NCI-H748 (cell line): ENCODE results near the gene DGKI.

Experiments
- DNase-seq: peaks from one replicate; lab custom pipeline; 2025; ENCODE audit not compliant: unreplicated experiment; lab: John Stamatoyannopoulos, UW

The DGKI gene

GRCh38 chr7:137439829-137440825, 406.6 kb downstream of the DGKI start:
- DNase-seq: peak; percentile 11

GRCh38 chr7:137434946-137435345, 411.8 kb downstream of the DGKI start:
- peak; percentile 38 for DNase-seq

- peak; percentile 43 for DNase-seq
These were observed 412.2 kb downstream of the DGKI start for GRCh38 chr7:137434530-137434929.

- no peak for DNase-seq
These were observed 423.5 kb downstream of the DGKI start for GRCh38 chr7:137423321-137423720.

- DNase-seq: no peak
These were observed 425.4 kb downstream of the DGKI start for GRCh38 chr7:137421366-137421765.

- DNase-seq: no peak
These were observed 427.9 kb downstream of the DGKI start for GRCh38 chr7:137418841-137419240.

- no peak for DNase-seq
These were observed 429.3 kb downstream of the DGKI start for GRCh38 chr7:137417464-137417863.

- DNase-seq: no peak
These were observed 432.9 kb downstream of the DGKI start for GRCh38 chr7:137413901-137414300.

- DNase-seq: no peak
These were observed 435.3 kb downstream of the DGKI start for GRCh38 chr7:137411446-137411845.

GRCh38 chr7:137408126-137408525, 438.6 kb downstream of the DGKI start:
- no peak for DNase-seq

GRCh38 chr7:137407078-137407477, 439.7 kb downstream of the DGKI start:
- DNase-seq: no peak

- no peak for DNase-seq
These were observed 442.0 kb downstream of the DGKI start for GRCh38 chr7:137404660-137405317.

- no peak for DNase-seq
These were observed 443.4 kb downstream of the DGKI start for GRCh38 chr7:137403353-137403695.

GRCh38 chr7:137402536-137403352, 444.0 kb downstream of the DGKI start:
- DNase-seq: no peak

GRCh38 chr7:137399827-137400823, 446.6 kb downstream of the DGKI start:
- DNase-seq: no peak

- no peak for DNase-seq
These were observed 450.7 kb downstream of the DGKI start for GRCh38 chr7:137396051-137396450.

GRCh38 chr7:137395420-137395819, 451.4 kb downstream of the DGKI start:
- peak; percentile 82 for DNase-seq

GRCh38 chr7:137393570-137393969, 453.2 kb downstream of the DGKI start:
- DNase-seq: no peak

GRCh38 chr7:137390076-137390475, 456.7 kb downstream of the DGKI start:
- DNase-seq: peak; percentile 91

GRCh38 chr7:137388916-137389315, 457.9 kb downstream of the DGKI start:
- no peak for DNase-seq
